WTC11 (cell line): ENCODE measurements around the gene TNPO3. TPM values are rescaled to one million over a fixed set of nuclear protein-coding genes. Genes with fewer than 3 reads are reported as not detected.

ENCODE experiments used
- ATAC-seq: fragments of 200-7000 bp; cut with Tn5 transposase; 2 replicates; pipeline ENCODE4 v1.10.0; 2021; ENCODE audit warnings: mild to moderate bottlenecking, moderate library complexity
- CTCF ChIA-PET: fragments of 300-600 bp; sonication (Branson Sonifier 250); formaldehyde crosslinking; loops from one replicate; lab custom pipeline; 2021; ENCODE audit warnings: antibody characterized with exemption; lab: Charles Lee
- POLR2A ChIA-PET: fragments of 350-600 bp; sonication (Branson Sonifier 250); formaldehyde crosslinking; loops from one replicate; lab custom pipeline; 2021; ENCODE audit warnings: antibody characterized with exemption; lab: Charles Lee
- DNase-seq: peaks from one replicate; pipeline ENCODE4 v3.0.0; 2021; ENCODE audit warnings: low spot score
- H3K27ac Mint-ChIP-seq: 2 replicates; pipeline ENCODE4 v1.8.0; 2021; ENCODE audit warnings: mixed read lengths
- H3K27me3 Mint-ChIP-seq: 2 replicates; pipeline ENCODE4 v1.8.0; 2021; ENCODE audit warnings: low read depth, mild to moderate bottlenecking, moderate library complexity, mixed read lengths
- H3K36me3 Mint-ChIP-seq: 2 replicates; pipeline ENCODE4 v1.8.0; 2021; ENCODE audit warnings: mixed read lengths
- H3K4me1 Mint-ChIP-seq: 2 replicates; pipeline ENCODE4 v1.8.0; 2022; ENCODE audit warnings: mixed read lengths
- H3K4me3 Mint-ChIP-seq: 2 replicates; pipeline ENCODE4 v1.8.0; 2021; ENCODE audit warnings: mild to moderate bottlenecking, moderate library complexity, mixed read lengths
- H3K9me3 Mint-ChIP-seq: 2 replicates; pipeline ENCODE4 v1.8.0; 2021; ENCODE audit warnings: mixed read lengths
- ATF2 ChIP-seq: sonication (generic); formaldehyde crosslinking; IDR thresholded peaks from 2 replicates; pipeline ENCODE4 v1.8.1; 2022; ENCODE audit warnings: low read depth, missing genetic modification reagents, borderline replicate concordance
- ATF6 ChIP-seq: sonication (generic); formaldehyde crosslinking; IDR thresholded peaks from 2 replicates; pipeline ENCODE4 v1.8.1; 2023; ENCODE audit warnings: mild to moderate bottlenecking, missing genetic modification reagents
- JAZF1 ChIP-seq: fragments of 250-450 bp; sonication (Bioruptor Pico); IDR thresholded peaks from 2 replicates; pipeline ENCODE4 v1.9.0; 2021; ENCODE audit warnings: moderate library complexity, mild to moderate bottlenecking, inconsistent platforms
- MLX ChIP-seq: sonication (generic); formaldehyde crosslinking; IDR thresholded peaks from 2 replicates; pipeline ENCODE4 v1.8.1; 2023; ENCODE audit warnings: mild to moderate bottlenecking, missing genetic modification reagents, moderate library complexity
- MXD4 ChIP-seq: fragments of 250-450 bp; sonication (Bioruptor Pico); IDR thresholded peaks from 2 replicates; pipeline ENCODE4 v1.8.0; 2021; ENCODE audit warnings: mild to moderate bottlenecking, moderate library complexity, borderline replicate concordance
- ZNF281 ChIP-seq: sonication (generic); formaldehyde crosslinking; IDR thresholded peaks from 2 replicates; pipeline ENCODE4 v1.8.0; 2023; ENCODE audit warnings: mild to moderate bottlenecking, missing genetic modification reagents
- ZNF425 ChIP-seq: fragments of 250-450 bp; sonication (Bioruptor Pico); conservative IDR thresholded peaks from 2 replicates; pipeline ENCODE4 v1.9.0; 2021; ENCODE audit warnings: mild to moderate bottlenecking
- total RNA-seq: library from RNA; stranded (reverse); gene quantifications from 3 replicates; pipeline ENCODE4 v1.2.3, GENCODE V29; 2021
- TF ChIP-seq, protein P1 (sequence below): fragments of 250-450 bp; sonication (Bioruptor Pico); IDR thresholded peaks from 2 replicates; pipeline ENCODE4 v1.9.0; 2021; ENCODE audit warnings: mild to moderate bottlenecking
- TF ChIP-seq, protein P2 (sequence below): fragments of 200-600 bp; IDR thresholded peaks from 2 replicates; pipeline ENCODE4 v1.8.0; 2022; ENCODE audit warnings: antibody characterized with exemption
- TF ChIP-seq, protein P3 (sequence below): fragments of 250-450 bp; sonication (Bioruptor Pico); IDR thresholded peaks from 2 replicates; pipeline ENCODE4 v1.8.0; 2021; ENCODE audit warnings: mild to moderate bottlenecking
- TF ChIP-seq, protein P4 (sequence below): sonication (generic); formaldehyde crosslinking; IDR thresholded peaks from 2 replicates; pipeline ENCODE4 v1.8.1; 2022; ENCODE audit warnings: mild to moderate bottlenecking, missing genetic modification reagents, moderate library complexity, borderline replicate concordance

The TNPO3 gene
- total RNA-seq, 1 experiment from 2014 or later = 91.7 TPM

DNA sequence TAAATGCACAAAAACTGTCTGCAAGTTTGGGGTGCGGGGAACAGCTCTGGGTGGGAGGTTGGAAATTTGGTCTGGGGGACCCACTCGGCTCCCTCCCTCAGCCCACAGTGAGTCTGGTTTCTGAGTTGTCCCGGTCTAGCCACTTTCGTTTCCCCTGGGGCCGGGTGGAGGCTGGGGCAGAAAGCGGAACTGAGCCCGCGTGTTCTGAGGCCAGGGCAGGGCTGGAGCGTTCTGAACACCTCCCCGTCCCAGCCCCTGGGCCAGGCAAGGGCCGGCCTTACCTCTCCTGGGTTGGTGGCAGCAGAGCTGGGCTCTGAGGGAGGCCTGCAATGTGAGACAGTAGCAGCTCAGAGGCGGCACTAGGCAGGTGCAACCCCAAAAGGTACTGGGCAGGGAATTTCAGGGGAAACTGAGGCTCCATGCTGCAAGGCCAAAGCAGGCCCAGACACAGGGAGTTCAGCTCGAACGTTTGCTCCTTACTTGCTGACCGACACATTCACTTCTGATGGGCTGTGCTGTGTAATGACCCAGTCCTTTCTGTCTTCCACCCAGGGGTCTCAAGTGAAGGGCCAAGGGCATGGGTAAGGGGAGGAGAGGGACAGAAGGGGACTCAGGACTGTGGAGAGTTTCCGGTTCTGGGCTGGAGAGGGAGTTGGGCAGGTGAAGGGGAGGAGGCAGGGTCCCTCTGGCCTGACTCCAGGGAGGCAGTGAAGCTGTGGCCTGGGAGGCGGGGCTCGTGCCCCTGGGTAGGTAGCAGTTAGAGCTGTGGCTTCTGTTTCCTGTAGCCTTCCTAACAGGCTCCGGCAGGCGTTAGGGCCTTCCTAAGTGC lies 114.2 kb downstream of the TNPO3 start (continued):
- no peak for TF ChIP-seq ATF2 (CRISPR knock-in tag)

DNA sequence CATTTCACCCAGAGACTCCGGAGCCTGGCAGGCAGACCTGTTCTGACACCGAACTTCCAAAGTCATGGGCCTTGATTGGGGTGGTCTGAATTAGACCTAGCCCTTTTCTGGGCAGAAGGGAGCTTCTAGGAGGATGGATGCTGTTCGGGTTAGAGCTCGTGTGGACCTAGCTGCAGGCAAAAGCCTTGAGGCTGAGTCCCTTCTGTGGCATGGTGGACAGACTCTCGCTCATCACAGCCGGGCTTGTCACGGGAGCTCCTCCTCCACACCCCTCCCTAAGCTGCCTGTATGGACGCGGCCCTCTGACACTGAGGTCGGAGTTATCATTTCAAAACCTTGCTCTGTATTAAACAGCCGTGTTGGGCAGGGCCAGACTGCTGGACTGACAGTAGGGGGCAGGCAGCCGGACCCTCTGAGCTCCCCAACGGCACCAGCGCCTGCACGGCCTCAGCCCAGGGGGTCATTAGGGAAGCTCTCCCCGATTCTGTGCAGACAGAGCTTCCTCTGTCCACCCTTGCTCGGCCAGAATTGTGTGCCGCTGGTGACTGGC lies 115.0 kb downstream of the TNPO3 start:
- DNase-seq (no peak), ATAC-seq (no peak)
- TF ChIP-seq, protein P1, sequence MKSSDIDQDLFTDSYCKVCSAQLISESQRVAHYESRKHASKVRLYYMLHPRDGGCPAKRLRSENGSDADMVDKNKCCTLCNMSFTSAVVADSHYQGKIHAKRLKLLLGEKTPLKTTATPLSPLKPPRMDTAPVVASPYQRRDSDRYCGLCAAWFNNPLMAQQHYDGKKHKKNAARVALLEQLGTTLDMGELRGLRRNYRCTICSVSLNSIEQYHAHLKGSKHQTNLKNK (CRISPR knock-in tag) = no peak
- TF ChIP-seq ATF6 (CRISPR knock-in tag) (no peak), MXD4 (CRISPR knock-in tag) (no peak), JAZF1 (CRISPR knock-in tag) (no peak), MLX (CRISPR knock-in tag) (no peak), ZNF281 (no peak), ZNF425 (no peak)
- TF ChIP-seq, protein P2, sequence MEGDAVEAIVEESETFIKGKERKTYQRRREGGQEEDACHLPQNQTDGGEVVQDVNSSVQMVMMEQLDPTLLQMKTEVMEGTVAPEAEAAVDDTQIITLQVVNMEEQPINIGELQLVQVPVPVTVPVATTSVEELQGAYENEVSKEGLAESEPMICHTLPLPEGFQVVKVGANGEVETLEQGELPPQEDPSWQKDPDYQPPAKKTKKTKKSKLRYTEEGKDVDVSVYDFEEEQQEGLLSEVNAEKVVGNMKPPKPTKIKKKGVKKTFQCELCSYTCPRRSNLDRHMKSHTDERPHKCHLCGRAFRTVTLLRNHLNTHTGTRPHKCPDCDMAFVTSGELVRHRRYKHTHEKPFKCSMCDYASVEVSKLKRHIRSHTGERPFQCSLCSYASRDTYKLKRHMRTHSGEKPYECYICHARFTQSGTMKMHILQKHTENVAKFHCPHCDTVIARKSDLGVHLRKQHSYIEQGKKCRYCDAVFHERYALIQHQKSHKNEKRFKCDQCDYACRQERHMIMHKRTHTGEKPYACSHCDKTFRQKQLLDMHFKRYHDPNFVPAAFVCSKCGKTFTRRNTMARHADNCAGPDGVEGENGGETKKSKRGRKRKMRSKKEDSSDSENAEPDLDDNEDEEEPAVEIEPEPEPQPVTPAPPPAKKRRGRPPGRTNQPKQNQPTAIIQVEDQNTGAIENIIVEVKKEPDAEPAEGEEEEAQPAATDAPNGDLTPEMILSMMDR = no peak
- TF ChIP-seq, protein P3, sequence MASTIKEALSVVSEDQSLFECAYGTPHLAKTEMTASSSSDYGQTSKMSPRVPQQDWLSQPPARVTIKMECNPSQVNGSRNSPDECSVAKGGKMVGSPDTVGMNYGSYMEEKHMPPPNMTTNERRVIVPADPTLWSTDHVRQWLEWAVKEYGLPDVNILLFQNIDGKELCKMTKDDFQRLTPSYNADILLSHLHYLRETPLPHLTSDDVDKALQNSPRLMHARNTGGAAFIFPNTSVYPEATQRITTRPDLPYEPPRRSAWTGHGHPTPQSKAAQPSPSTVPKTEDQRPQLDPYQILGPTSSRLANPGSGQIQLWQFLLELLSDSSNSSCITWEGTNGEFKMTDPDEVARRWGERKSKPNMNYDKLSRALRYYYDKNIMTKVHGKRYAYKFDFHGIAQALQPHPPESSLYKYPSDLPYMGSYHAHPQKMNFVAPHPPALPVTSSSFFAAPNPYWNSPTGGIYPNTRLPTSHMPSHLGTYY = no peak
- TF ChIP-seq, protein P4, sequence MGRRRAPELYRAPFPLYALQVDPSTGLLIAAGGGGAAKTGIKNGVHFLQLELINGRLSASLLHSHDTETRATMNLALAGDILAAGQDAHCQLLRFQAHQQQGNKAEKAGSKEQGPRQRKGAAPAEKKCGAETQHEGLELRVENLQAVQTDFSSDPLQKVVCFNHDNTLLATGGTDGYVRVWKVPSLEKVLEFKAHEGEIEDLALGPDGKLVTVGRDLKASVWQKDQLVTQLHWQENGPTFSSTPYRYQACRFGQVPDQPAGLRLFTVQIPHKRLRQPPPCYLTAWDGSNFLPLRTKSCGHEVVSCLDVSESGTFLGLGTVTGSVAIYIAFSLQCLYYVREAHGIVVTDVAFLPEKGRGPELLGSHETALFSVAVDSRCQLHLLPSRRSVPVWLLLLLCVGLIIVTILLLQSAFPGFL (CRISPR knock-in tag) = no peak
- Mint-ChIP-seq H3K4me1 (peaks cover 11% of the 10 kb centered on the region), H3K4me3 (no peak overlapping the region), H3K36me3 (no peaks in the 10 kb centered on the region), H3K9me3 (no peaks in the 10 kb centered on the region), H3K27me3 (peaks cover 58% of the 10 kb centered on the region), H3K27ac (no peak overlapping the region)
- ChIA-PET POLR2A (interaction anchor here (1.0 kb wide), 1 partner anchor 14 kb away, joined by 3 read pairs; no protein-coding TSS in a partner anchor), CTCF (interaction anchor here (1.1 to 2.3 kb wide), 7 partner anchors 8 to 151 kb away, joined by 3 to 15 read pairs (median 7); partner anchors contain the start of gene KCP)
